Vagina (tissue), 2 donors: Measurements from ENCODE around the gene FHIT.

Source experiments
- CTCF ChIP-seq, 3 experiments: fragments of 450-650 bp in 2 of 3; fragments of 200-600 bp in 1 of 3; sonication (generic) in 1 of 3; IDR thresholded peaks; one replicate each; pipeline ENCODE4 v1.5.1; 2017 to 2019; ENCODE audit warnings: antibody characterized with exemption in 3 of 3, mild to moderate bottlenecking in 2 of 3, moderate library complexity in 2 of 3
- POLR2A ChIP-seq, 2 donors: fragments of 450-650 bp; IDR thresholded peaks; one replicate each; pipeline ENCODE4 v1.6.1; 2017; ENCODE audit warnings: antibody characterized with exemption in 2 of 2, mild to moderate bottlenecking in 2 of 2, moderate library complexity in 2 of 2
- POLR2AphosphoS5 ChIP-seq, 2 donors: sonication (generic); formaldehyde crosslinking; IDR thresholded peaks; one replicate each; pipeline ENCODE4 v1.9.0; 2017; ENCODE audit warnings: antibody characterized with exemption in 2 of 2, mild to moderate bottlenecking in 2 of 2, low read depth in 1 of 2; ENCODE audit not compliant: insufficient read depth in 1 of 2

- TF ChIP-seq POLR2A (IDR thresholded peaks at IDR 0.05) (no peak), CTCF (IDR thresholded peaks at IDR 0.05) (no peak), POLR2AphosphoS5 (IDR thresholded peaks at IDR 0.05; ENCODE audit: insufficient read depth in 1 of 2, low read depth in 1 of 2) (no peak)
Observed at GRCh38 chr3:59749291-59749690, 1502.0 kb downstream of the FHIT start.
